Effector memory CD8-positive, alpha-beta T cell (primary cell): Measurements from ENCODE around the gene SRCIN1.
"Not testable (repeated sequence)": the region's sequence is repeated elsewhere in the genome, so short reads cannot be mapped to it uniquely, and the experiment has no call there.

ENCODE experiments used
- ATAC-seq: fragments of 150-1000 bp; cut with Tn5 transposase; replicated peaks from 2 replicates; pipeline ENCODE4 v1.10.0; 2021; ENCODE audit warnings: mild to moderate bottlenecking, moderate library complexity
- DNase-seq, 3 experiments: peaks; one replicate each; pipeline ENCODE4 v3.0.0; 2021
- H3K27ac Mint-ChIP-seq, 2 donors: one replicate each; pipeline ENCODE4 v1.8.0; 2022; ENCODE audit warnings: mild to moderate bottlenecking in 2 of 2, mixed read lengths in 2 of 2, moderate library complexity in 2 of 2
- H3K27me3 Mint-ChIP-seq, 2 donors: one replicate each; pipeline ENCODE4 v1.8.0; 2022; ENCODE audit warnings: mixed read lengths in 2 of 2
- H3K36me3 Mint-ChIP-seq: one replicate; pipeline ENCODE4 v1.8.0; 2022; ENCODE audit warnings: mild to moderate bottlenecking, moderate library complexity, mixed read lengths; ENCODE audit not compliant: insufficient read depth
- H3K4me1 Mint-ChIP-seq, 2 donors: one replicate each; pipeline ENCODE4 v1.8.0; 2022; ENCODE audit warnings: low read depth in 2 of 2, mixed read lengths in 2 of 2
- H3K4me3 Mint-ChIP-seq, 2 donors: one replicate each; pipeline ENCODE4 v1.8.0; 2022; ENCODE audit warnings: mild to moderate bottlenecking in 2 of 2, mixed read lengths in 2 of 2, moderate library complexity in 2 of 2
- H3K9me3 Mint-ChIP-seq, 2 donors: one replicate each; pipeline ENCODE4 v1.8.0; 2022; ENCODE audit warnings: mixed read lengths in 2 of 2

The SRCIN1 gene

DNA sequence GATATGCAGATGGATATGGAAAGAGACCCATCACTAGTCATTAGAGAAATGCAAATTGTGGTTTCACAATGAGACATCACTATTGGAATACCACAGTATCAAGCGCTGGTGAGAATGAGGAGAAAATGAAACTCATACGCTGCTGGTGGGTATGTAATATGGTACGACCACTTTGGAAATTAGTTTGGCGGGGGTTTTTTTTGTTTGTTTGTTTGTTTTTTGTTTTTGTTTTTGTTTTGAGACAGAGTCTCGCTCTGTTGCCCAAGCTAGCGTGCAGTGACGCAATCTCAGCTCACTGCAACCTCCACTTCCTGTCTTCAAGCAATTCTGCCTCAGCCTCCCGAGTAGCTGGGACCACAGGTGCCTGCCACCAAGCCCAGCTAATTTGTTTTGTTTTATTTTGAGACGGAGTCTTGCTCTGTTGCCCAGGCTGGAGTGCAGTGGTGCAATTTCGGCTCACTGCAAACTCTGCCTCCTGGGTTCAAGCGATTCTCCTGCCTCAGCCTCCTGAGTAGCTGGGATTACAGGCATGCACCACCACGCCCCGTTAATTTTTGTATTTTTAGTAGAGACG lies 19.1 kb upstream of the SRCIN1 start:
- not testable (repeated sequence) for H3K4me1 Mint-ChIP-seq
- peak; percentile 73 for ATAC-seq

DNA sequence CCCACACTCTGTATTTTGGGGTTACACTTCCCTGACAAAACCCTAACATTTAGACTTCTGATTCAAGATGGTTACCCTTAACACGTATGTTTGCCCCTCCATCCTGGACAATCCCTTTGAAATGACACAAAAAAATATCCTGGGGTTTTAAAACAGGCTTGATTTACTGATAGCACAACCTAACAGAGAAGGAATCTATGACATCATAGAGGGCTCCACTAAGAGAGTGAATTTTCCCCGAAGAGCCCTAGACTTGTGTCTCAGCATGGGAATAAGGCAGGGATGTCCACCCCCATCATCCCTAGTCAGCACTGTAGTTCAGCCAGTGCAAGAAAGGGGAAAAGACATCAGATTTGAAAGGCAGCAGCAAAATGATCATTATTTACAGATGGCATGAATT lies 15.8 kb upstream of the SRCIN1 start:
- no peaks in the 10 kb centered on the region for H3K9me3 Mint-ChIP-seq
- H3K4me1 Mint-ChIP-seq = peaks cover 6 to 8% of the 10 kb centered on the region in 2 donors
- H3K4me3 Mint-ChIP-seq = no peak overlapping the region
- ATAC-seq (no peak), DNase-seq (no peak)
- H3K27me3 Mint-ChIP-seq = peaks cover 59 to 64% of the 10 kb centered on the region in 2 donors
- H3K27ac Mint-ChIP-seq = no peak overlapping the region
- H3K36me3 Mint-ChIP-seq = no peaks in the 10 kb centered on the region

More for the DNA sequence above, 19.1 kb upstream of the SRCIN1 start:
- H3K27ac Mint-ChIP-seq, H3K9me3 Mint-ChIP-seq, H3K36me3 Mint-ChIP-seq, DNase-seq: not testable (repeated sequence)
- Mint-ChIP-seq H3K4me3 (peak overlapping the region; percentile 55 to 56), H3K27me3 (peaks cover 33 to 45% of the 10 kb centered on the region in 2 donors)

DNA sequence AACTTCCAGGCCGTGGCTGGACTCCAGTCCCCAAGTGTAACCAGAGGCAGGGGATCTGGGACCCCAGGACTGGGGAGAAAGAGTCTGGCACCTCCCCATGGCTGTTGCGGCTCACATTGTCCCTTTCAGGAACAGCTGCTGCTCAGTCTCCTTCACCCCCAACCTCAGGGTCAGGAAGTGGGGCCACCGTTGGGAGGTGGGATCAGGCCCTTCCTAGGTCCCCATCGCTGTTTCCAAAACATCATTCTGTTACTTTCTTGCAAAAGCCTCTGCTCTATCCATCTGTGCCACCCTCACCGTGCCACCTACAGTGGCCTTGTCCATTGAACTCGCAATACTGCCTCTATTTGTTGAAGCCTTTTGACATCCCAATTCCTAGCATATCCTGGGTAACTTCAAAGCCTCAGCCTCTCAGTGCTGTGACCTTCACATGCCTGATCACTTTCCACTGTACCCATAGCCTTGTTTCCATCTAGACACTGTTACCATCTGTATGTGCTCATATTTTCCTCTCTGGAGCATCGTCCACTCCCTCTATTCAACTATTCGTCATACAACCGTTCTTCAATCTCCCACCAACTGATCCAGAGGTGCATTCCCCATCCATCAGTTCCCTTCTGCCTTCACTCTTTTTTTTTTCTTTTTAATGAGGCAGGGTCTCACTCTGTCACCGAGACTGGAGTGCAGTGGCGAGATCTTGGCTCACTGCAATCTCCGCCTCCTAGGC lies 15.0 kb upstream of the SRCIN1 start:
- no peak overlapping the region for H3K4me3 Mint-ChIP-seq
- H3K27me3 Mint-ChIP-seq = peaks cover 59 to 72% of the 10 kb centered on the region in 2 donors
- no peaks in the 10 kb centered on the region for H3K36me3 Mint-ChIP-seq
- H3K27ac Mint-ChIP-seq = no peak overlapping the region
- H3K4me1 Mint-ChIP-seq = peaks cover 6 to 8% of the 10 kb centered on the region in 2 donors
- H3K9me3 Mint-ChIP-seq = no peaks in the 10 kb centered on the region
- ATAC-seq (no peak), DNase-seq (no peak)

DNA sequence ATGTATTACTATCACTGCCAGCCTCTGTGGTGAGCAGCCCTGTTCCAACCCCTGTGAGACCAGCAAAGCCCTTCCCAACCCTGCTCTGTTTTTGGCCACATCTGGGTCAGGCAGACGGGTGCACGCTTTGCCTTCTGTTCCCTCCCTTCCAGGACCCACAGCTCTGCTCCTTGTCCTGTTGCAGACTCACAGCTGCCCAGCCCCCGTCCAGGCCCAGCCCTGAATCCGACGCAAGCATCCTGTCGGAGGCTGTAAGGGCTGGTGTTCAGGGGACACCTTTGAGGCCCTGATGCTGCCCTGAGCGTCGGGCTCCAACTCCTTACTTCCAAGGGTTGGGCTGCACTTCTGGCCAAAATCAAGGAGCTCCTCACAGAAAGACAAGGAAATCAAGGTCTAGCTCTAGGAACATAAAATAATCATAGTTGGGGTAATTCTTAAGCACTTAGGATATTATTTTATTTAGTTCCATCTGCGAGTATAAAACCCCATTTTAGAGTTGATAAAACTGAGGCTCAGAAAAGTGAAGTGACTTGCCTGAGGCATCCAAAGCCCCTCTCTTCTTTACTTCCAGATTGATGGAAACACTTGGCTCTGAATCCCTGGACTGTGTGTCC lies 14.3 kb upstream of the SRCIN1 start:
- H3K36me3 Mint-ChIP-seq = no peaks in the 10 kb centered on the region
- no peak overlapping the region for H3K4me3 Mint-ChIP-seq
- ATAC-seq = no peak
- peaks cover 6 to 7% of the 10 kb centered on the region in 2 donors for H3K4me1 Mint-ChIP-seq
- H3K27ac Mint-ChIP-seq = no peak overlapping the region
- DNase-seq = no peak
- peaks cover 59 to 73% of the 10 kb centered on the region in 2 donors for H3K27me3 Mint-ChIP-seq
- no peaks in the 10 kb centered on the region for H3K9me3 Mint-ChIP-seq

DNA sequence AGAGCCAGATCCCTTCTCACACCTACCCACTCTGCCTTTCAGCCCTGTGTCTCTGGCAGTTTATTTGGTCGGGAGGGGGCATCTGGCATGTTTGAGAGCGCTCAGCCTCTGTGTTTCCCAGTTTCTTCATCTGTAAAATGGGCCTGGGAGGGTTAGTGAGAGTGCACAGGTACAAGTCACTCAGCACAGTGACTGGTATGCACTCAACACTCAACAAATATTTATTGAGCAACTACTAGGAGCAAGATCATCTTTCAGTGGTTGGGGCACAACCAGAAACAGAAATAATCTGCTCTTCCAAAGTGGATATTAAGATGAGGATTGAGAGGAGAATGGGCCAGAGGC lies 13.7 kb upstream of the SRCIN1 start:
- Mint-ChIP-seq H3K9me3 (no peaks in the 10 kb centered on the region), H3K36me3 (no peaks in the 10 kb centered on the region), H3K4me3 (no peak overlapping the region), H3K27ac (no peak overlapping the region), H3K27me3 (peaks cover 60 to 77% of the 10 kb centered on the region in 2 donors), H3K4me1 (peaks cover under 1% of the 10 kb centered on the region in 2 donors)
- DNase-seq = no peak
- no peak for ATAC-seq

DNA sequence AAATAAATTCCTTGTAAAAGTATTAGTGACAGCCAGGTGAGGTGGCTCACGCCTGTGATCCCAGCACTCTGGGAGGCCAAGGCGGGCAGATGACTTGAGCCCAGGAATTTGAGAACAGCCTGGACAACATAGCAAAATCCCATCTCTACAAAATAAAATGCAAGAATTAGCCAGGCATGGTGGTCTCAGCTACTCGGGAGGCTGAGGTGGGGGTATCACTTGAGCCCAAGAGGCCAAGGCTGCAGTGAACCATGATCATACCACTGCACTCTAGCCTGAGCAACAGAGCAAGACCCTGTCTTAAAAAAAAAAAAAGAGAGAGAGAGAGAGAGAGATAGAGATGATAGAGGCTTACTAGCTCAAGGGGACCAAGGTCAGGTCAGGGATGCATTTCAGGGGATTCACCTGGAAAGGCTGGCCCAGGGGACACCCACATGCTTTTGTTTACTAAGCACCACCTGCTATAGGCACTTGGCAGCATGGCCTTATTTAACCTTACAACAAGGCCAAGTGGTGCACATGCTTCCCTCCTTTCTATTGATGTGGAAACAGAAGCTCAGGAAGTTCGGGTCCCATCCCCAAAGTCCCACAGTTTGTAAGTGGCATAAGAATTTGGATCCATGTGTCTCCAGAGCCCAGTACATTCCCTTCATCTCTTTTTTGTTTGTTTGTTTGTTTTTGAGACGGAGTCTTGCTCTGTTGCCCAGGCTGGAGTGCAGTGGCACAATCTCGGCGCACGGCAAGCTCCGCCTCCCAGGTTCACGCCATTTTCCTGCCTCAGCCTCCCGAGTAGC lies 12.4 kb upstream of the SRCIN1 start:
- no peak for DNase-seq
- no peaks in the 10 kb centered on the region for H3K36me3 Mint-ChIP-seq
- H3K4me1 Mint-ChIP-seq = no peaks in the 10 kb centered on the region
- ATAC-seq = no peak
- no peak overlapping the region for H3K4me3 Mint-ChIP-seq
- H3K27ac Mint-ChIP-seq = peak overlapping the region in 1 of 2 donors; percentile 47
- no peaks in the 10 kb centered on the region for H3K9me3 Mint-ChIP-seq
- peaks cover 71 to 86% of the 10 kb centered on the region in 2 donors for H3K27me3 Mint-ChIP-seq

DNA sequence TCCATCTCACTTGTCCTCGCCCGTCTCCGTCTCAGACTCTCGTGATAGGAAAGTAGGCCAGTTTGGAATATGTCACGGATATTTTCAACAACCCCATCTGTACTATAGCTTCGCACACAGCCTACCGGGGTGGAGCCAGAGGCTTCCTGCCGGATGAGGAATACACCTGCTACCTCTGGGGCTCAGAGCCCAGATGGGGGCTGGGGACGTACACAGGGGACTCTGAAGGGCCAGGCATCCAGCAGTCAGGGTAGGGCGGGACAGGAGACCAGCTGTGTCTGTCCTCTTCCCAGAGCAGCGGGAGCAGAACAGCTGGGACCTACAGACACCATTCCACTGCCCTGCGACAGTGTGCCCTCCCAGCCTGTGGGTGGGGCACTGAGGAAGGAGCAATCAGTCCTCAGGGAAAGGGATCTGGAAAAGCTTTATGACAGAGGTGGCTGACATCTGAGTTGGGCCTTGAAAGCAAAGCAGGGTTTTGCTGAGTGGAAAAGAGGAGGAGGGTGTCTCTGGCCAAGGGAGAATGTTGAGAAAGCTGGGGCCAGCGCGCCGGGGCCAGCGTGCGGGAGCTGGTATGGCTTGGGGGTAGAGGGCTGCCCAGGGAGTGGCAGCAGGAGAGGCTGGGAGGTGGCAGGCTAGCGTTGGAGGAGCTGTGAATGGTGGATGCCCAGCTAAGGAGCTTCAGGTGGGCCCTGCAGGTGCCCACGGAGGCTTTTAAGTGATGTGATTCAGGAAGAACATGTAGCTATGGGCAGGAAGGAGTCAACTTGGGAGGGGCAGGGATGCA lies 11.5 kb upstream of the SRCIN1 start:
- H3K27ac Mint-ChIP-seq = no peak overlapping the region
- H3K4me3 Mint-ChIP-seq = no peak overlapping the region
- no peak for ATAC-seq
- H3K4me1 Mint-ChIP-seq = no peaks in the 10 kb centered on the region
- no peak for DNase-seq
- H3K27me3 Mint-ChIP-seq = peaks cover 71 to 86% of the 10 kb centered on the region in 2 donors
- H3K36me3 Mint-ChIP-seq = no peaks in the 10 kb centered on the region
- no peaks in the 10 kb centered on the region for H3K9me3 Mint-ChIP-seq

DNA sequence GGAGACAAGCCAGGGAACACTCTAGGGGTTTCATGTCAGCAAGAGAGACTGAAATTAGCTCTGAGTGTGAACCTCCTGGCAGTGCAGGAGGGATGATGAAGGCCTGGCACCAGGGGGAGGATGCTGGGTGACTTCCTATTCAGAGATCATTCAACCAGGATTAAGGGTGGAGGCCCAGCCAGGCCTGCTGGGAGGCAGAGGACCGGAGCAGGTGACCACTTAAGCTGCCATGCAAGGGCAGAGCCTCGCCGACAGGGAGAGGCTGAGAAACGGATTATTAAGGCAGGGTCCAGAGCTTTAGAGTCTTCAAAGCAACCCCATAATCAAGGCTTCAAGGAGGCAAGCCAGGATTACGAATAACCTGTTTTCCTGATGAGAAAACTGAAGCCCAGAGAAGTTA lies 10.6 kb upstream of the SRCIN1 start:
- no peak for DNase-seq
- Mint-ChIP-seq H3K27me3 (peaks cover 71 to 86% of the 10 kb centered on the region in 2 donors), H3K27ac (no peak overlapping the region), H3K9me3 (no peaks in the 10 kb centered on the region), H3K4me3 (no peak overlapping the region), H3K36me3 (no peaks in the 10 kb centered on the region), H3K4me1 (no peaks in the 10 kb centered on the region)
- no peak for ATAC-seq

DNA sequence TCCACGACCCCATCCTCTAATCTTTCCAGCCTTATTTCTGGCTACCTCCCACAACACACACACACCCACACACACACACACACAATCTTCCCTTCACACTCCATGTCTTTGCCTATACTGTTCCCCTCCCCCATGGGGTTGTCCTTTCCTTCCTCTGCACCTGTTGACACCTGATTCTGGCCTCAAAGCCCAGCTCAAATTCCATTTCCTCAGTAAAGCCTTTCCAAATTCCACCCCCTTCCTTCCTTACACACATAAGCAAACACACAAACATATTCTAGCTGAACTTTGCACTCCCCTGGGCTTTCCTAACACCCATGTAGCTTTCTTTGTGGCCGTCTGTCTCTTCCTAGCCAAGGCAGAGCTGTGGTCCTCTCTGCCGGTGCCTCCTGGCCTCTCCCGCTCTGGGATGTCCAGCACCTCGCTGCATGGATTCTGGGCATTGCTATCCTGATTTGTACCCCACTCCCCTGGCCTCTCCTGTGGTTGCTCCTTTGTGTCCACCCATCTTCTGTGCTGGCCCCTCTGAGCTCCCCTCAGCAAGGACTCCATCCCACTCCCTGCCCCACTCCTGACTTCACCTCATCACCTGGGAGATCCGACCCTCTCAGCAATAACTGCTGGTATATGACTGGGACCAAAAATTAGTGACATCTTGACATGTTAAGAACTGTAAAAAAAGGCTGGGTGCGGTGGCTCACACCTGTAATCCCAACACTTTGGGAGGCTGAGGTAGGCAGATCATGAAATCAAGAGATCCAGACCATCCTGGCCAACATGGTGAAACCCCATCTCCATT lies 8.4 kb upstream of the SRCIN1 start:
- Mint-ChIP-seq H3K9me3 (no peaks in the 10 kb centered on the region), H3K27ac (no peak overlapping the region), H3K27me3 (peaks cover 61 to 86% of the 10 kb centered on the region in 2 donors), H3K36me3 (no peaks in the 10 kb centered on the region), H3K4me3 (no peak overlapping the region), H3K4me1 (no peaks in the 10 kb centered on the region)
- ATAC-seq (no peak), DNase-seq (no peak)

DNA sequence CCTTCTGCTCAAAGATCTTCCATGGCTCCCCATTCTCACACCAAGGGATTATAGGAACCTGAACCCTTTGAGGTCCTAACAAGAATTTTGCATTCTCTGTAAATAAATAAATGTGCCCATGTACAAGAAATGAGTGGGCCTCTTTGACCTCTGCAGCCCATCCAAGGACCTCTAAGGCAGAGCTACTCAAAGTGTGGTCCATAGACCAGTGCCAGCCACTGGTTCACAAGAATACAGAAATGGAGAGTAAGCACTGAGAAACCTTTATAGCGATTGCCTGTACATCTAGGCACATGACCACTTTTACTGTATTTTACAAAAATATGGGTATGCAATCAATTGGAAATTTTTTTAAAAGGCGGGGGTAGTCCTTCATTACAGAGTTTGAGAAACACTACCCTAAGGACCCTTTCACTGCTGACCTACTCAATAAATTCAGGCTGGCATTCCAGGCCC lies 7.8 kb upstream of the SRCIN1 start:
- ATAC-seq (no peak), DNase-seq (no peak)
- Mint-ChIP-seq H3K27ac (no peak overlapping the region), H3K36me3 (no peaks in the 10 kb centered on the region), H3K27me3 (peaks cover 61 to 87% of the 10 kb centered on the region in 2 donors), H3K4me1 (no peaks in the 10 kb centered on the region), H3K9me3 (no peaks in the 10 kb centered on the region), H3K4me3 (no peak overlapping the region)

DNA sequence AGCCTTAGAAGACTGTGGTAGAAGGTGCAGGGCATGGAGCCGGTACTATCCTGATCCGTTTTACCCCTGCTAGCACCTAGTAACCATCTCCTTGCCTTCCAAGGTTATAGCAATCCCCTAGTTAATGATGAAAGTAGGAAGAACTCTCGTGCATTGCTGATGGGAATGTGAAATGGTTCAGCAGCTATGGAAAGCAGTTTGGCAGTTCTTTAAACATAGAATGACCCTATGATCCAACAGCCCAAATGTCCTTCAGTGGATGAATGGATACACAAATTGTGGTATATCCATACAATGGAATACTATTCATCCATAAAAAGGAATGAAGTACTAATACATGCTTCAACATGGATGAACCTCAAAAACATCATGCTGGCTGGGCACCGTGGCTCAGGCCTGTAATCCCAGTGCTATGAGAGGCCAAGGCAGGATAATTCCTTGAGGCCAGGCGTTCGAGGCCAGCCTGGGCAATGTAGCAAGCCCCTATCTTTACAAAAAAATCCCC lies 6.2 kb upstream of the SRCIN1 start:
- Mint-ChIP-seq H3K9me3 (no peaks in the 10 kb centered on the region), H3K36me3 (peaks cover under 1% of the 10 kb centered on the region), H3K27me3 (peaks cover 64 to 92% of the 10 kb centered on the region in 2 donors), H3K4me3 (no peak overlapping the region), H3K27ac (no peak overlapping the region), H3K4me1 (peaks cover 2 to 5% of the 10 kb centered on the region in 2 donors)
- ATAC-seq = no peak
- DNase-seq = no peak

DNA sequence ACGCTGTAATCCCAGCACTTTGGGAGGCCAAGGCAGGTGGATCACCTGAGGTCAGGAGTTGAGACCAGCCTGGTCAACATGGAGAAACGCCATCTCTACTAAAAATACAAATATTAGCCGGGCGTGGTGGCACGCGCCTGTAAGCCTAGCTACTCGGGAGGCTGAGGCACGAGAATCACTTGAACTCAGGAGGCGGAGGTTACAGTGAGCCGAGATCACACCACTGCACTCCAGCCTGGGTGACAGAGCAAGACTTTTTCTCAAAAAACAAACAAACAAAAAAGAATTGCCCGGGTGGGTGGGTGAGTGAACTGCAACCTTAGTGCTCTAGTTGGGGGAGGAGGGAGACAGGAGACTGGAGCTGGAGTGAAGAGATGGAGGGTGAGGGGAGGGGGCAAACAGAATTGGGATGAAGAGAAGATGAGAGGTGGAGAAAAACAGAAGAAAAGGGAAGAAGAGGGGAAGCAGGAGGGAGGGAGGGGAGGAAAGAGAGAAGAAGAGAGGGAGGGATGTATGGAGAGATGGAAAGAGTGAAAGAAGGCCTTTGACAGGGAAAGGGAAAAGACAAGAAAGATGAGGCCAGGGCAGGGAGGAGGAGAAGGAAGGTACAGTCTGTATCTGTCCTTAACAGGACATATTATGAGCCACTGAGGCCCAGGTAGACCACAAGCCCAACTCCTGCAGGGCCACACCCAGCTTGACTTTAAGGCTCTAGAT lies 5.5 kb upstream of the SRCIN1 start:
- Mint-ChIP-seq H3K4me3 (no peak overlapping the region), H3K36me3 (peaks cover 3% of the 10 kb centered on the region), H3K9me3 (no peaks in the 10 kb centered on the region), H3K27me3 (peaks cover 67 to 91% of the 10 kb centered on the region in 2 donors), H3K4me1 (peaks cover 8% of the 10 kb centered on the region in 2 donors), H3K27ac (no peak overlapping the region)
- DNase-seq = no peak
- no peak for ATAC-seq
